Measurements from ENCODE around the gene CRTAC1. TPM values are rescaled to one million over a fixed set of nuclear protein-coding genes. Genes with fewer than 3 reads are reported as not detected.

Gene CRTAC1
- total and polyA plus RNA-seq, 2 donors (not counting 3 experiments of a cell fraction or from before 2014, with no cell fraction given) = 1.4 to 3.0 TPM

DNA sequence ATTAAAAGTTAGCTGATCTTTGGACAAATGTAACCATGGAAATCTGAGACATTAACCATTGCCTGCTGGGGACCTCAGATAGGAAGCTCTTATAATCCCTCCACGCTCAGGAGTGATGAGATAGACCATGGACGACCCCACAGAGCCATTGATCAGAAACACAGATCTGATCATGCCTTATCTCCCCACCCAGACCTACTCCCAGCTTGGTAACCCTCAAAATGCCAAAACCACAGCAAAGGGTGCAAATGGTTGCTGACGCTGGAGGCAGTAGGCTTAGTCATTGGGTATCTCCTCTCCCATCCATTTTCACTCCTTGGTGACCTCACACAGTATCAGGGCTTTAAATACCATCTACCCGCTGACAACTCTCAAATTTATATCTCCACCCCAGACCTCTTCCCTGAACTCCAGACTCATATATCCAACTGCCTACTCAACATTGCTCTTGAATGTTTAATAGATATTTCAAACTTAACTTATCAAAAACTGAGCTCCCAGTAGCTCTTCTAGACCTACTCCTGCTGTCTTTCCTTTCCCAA is 60.8 kb downstream of the CRTAC1 start:
- TF ChIP-seq POLR2A (IDR thresholded peaks at IDR 0.05; ENCODE audit: low read depth, low read length) (no peak), FOS (IDR thresholded peaks at IDR 0.05; ENCODE audit: borderline replicate concordance, insufficient read depth, low read length) (no peak), MYC (IDR thresholded peaks at IDR 0.05; ENCODE audit: low read depth, low read length) (no peak), POLR2AphosphoS5 (IDR thresholded peaks at IDR 0.05; ENCODE audit: insufficient read depth, low read depth, low read length) (no peak), GATA2 (IDR thresholded peaks at IDR 0.05; ENCODE audit: insufficient read depth, insufficient read length, low read depth, low read length) (no peak), EZH2 (IDR thresholded peaks at IDR 0.05; ENCODE audit: borderline replicate concordance, low read depth, low read length, severe bottlenecking) (no peak), JUN (IDR thresholded peaks at IDR 0.05; ENCODE audit: borderline replicate concordance, insufficient read depth, insufficient read length, low read depth) (no peak), CTCF (IDR thresholded peaks at IDR 0.05; ENCODE audit: extremely low read depth in 1 of 2, insufficient read depth in 1 of 2, low read depth in 1 of 2, low read length in 2 of 2) (no peak)
- TF ChIP-seq, protein P1, sequence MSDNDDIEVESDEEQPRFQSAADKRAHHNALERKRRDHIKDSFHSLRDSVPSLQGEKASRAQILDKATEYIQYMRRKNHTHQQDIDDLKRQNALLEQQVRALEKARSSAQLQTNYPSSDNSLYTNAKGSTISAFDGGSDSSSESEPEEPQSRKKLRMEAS (IDR thresholded peaks at IDR 0.05; ENCODE audit: insufficient read depth, insufficient read length) = no peak
- ChIA-PET CTCF (interaction anchor here (1.1 kb wide), 1 partner anchor 72 kb away, joined by 3 read pairs; no protein-coding TSS in a partner anchor), POLR2A (no interaction called here)
- dilution Hi-C loops (cut with MboI; ENCODE audit: extremely low pct_ligation_motif_present, low sequenced_read_pairs) (no loop called here), intact Hi-C loops (cut with micrococcal nuclease) (no loop called here)
- Histone ChIP-seq H3K9me3 (replicated peaks; ENCODE audit: control insufficient read depth, insufficient read depth, low read length) (no peaks in the 10 kb centered on the region), H3K79me2 (ENCODE audit: control insufficient read depth, insufficient read depth, low read length) (no peaks in the 10 kb centered on the region), H3K4me1 (ENCODE audit: control insufficient read depth, extremely low read depth, insufficient read depth, low read length) (no peaks in the 10 kb centered on the region), H4K20me1 (replicated peaks; ENCODE audit: control insufficient read depth, extremely low read depth, insufficient read depth, low read length) (no peaks in the 10 kb centered on the region), H3K9me1 (replicated peaks; ENCODE audit: control insufficient read depth, extremely low read depth, insufficient read depth, low read length) (no peaks in the 10 kb centered on the region), H3K4me3 (replicated peaks in 1 of 3; ENCODE audit: insufficient read depth in 1 of 3, low read depth in 1 of 3, low read length in 3 of 3) (no peak overlapping the region), H3K27me3 (ENCODE audit: control insufficient read depth in 2 of 2, insufficient read depth in 2 of 2, low read length in 2 of 2) (no peaks in the 10 kb centered on the region), H2AFZ (ENCODE audit: low read depth, low read length) (no peak overlapping the region), H3K27ac (ENCODE audit: insufficient read depth, low read depth, low read length) (no peak overlapping the region), H3K9ac (replicated peaks; ENCODE audit: extremely low read depth, insufficient read depth, low read length) (no peak overlapping the region), H3K36me3 (ENCODE audit: control insufficient read depth in 2 of 2, extremely low read depth in 1 of 2, insufficient read depth in 2 of 2, low read length in 2 of 2) (no peaks in the 10 kb centered on the region), H3K4me2 (ENCODE audit: insufficient read depth, low read length) (no peak overlapping the region)
- FAIRE-seq (no peak), DNase-seq (ENCODE audit: low read depth, low spot score) (no peak)
- BruUV-seq (replicated peaks) = no TSS peak
